AG09309 (cell line): ENCODE measurements around the gene C2.
"Not testable (repeated sequence)": the region's sequence is repeated elsewhere in the genome, so short reads cannot be mapped to it uniquely, and the experiment has no call there.

Source experiments
- DNase-seq: peaks from one replicate; pipeline ENCODE4 v3.0.0-alpha.2; 2010; ENCODE audit warnings: low read depth
- H3K4me3 ChIP-seq: 2 replicates; pipeline ENCODE4 v1.5.1; 2011; ENCODE audit warnings: mild to moderate bottlenecking, low read depth, low read length, moderate library complexity; ENCODE audit not compliant: control insufficient read depth
- TF ChIP-seq, protein P1 (sequence below): IDR thresholded peaks from 2 replicates; pipeline ENCODE4 v1.5.1; 2011; ENCODE audit warnings: mild to moderate bottlenecking, low read depth, low read length, inconsistent platforms; ENCODE audit not compliant: insufficient read depth, control insufficient read depth; ENCODE audit errors: missing control alignments

C2 gene

DNA sequence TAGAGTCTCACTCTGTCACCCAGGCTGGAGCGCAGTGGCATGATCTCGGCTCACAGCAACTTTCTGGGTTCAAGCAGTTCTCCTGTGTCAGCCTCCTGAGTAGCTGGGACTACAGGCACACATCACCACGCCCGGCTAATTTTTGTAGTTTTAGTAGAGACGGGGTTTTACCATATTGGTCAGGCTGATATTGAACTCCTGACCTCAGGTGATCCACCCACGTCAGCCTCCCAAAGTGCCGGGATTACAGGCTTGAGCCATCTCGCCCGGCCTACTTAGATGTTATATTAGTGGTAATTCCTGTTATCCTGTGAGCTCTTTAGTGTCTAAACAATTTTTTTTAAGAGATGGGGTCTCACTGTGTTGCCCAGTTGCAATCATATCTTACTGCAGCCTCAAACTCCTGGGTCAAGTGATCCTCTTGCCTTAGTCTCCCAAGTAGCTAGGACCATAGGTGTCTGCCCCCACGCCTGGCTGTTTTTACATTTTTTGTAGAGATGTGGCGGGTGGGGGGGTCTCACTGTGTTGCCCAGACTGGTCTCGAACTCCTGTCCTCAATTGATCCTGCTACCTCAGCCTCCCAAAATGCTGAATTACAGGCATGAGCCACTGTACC lies 50.4 kb downstream of the C2 start:
- H3K4me3 ChIP-seq, result no peak overlapping the region
- no peak for DNase-seq
- TF ChIP-seq, protein P1, sequence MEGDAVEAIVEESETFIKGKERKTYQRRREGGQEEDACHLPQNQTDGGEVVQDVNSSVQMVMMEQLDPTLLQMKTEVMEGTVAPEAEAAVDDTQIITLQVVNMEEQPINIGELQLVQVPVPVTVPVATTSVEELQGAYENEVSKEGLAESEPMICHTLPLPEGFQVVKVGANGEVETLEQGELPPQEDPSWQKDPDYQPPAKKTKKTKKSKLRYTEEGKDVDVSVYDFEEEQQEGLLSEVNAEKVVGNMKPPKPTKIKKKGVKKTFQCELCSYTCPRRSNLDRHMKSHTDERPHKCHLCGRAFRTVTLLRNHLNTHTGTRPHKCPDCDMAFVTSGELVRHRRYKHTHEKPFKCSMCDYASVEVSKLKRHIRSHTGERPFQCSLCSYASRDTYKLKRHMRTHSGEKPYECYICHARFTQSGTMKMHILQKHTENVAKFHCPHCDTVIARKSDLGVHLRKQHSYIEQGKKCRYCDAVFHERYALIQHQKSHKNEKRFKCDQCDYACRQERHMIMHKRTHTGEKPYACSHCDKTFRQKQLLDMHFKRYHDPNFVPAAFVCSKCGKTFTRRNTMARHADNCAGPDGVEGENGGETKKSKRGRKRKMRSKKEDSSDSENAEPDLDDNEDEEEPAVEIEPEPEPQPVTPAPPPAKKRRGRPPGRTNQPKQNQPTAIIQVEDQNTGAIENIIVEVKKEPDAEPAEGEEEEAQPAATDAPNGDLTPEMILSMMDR, result no peak

DNA sequence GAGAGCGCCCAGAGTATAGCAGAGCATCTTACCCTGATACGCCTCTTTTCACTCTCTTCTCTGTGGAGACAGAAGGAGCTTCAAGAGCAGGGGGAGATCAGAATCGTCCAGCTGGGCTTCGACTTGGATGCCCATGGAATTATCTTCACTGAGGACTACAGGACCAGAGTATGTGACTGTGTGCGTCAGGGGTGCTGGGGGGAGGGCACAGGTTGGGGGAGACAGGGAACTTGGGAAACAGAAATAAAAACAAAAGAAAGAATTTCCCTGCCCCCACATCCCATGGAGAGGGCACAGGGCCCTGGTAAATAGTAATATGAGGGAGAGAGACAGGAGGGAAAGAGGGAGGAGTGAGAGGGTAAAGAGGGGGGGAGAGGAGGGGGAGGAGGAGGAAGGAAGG lies 51.3 kb downstream of the C2 start:
- H3K4me3 ChIP-seq, result no peak overlapping the region
- no peak for DNase-seq
- TF ChIP-seq, protein P1, result no peak

DNA sequence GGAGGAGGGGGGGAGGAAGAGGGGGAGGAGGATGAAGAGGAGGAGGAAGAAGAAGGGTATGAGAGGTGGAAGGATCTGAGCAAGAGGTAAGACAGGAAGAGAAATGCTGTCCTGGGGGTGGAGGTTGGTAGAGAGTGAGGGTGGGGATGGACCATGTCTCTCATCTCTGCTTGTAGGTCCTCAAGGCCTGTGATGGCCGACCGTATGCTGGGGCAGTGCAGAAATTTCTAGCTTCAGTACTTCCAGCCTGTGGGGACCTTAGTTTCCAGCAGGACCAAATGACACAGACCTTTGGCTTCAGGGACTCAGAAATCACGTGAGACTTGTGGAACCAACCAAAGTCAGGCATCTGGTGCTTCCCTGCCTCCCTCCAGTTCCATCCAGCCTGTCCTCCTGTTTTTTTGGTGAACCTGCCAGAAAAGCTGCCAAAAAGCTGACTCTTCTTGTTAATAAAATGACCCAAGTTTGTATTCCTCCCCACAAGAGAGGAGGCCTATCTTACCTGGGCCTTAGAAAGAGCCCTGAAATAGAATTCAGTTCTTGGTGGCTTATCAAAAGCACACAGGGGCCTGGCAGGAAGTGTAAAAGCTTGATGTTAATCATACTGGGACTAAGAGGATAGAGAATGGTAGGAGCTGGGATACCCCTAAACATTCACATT lies 51.9 kb downstream of the C2 start:
- TF ChIP-seq, protein P1, result no peak
- no peak for DNase-seq
- H3K4me3 ChIP-seq, result no peak overlapping the region

DNA sequence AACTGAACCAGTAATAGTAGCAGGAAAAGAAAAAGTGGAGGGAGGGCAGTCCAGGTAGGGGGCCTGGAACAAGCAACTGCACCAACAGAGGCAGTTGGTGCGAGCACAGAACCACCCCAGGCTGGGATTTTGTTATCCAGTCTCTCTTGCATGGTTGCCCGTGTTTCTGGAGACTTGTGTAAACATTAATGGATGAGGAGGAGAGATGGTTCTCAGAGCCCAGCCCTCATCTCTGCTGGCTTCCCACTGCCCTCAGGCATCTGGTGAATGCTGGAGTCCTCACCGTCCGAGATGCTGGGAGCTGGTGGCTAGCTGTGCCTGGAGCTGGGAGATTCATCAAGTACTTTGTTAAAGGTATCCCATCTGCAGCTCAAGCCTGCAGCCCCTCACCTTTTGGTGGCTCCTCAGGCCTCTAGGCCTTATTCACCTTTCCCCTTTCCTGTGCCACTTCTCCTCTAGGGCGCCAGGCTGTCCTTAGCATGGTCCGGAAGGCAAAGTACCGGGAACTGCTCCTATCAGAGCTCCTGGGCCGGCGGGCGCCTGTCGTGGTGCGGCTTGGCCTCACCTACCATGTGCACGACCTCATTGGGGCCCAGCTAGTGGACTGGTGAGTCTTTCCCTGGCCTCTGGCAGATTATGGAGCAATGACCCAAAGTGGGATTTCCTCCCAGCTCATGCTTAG lies 52.8 kb downstream of the C2 start:
- DNase-seq, H3K4me3 ChIP-seq: not testable (repeated sequence)

DNA sequence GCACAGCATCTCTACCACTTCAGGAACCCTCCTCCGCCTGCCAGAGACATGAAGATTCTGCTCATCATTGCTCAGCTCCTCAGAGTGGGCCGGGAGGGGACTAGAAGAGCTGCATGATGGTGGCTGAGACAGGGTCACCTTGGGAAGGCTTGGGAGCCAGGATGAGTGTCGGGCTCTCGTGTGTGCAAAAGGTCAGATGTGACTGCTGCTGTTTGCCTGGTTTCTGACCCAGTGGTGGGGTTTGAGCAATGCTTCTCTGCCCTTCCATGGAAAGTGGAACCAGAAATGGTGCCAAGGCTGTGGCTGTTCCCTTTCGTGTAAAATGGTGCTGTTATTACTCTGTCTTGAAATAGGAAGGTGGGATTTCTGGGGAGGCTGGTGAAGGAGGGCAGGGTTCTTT lies 53.5 kb downstream of the C2 start:
- not testable (repeated sequence) for DNase-seq

DNA sequence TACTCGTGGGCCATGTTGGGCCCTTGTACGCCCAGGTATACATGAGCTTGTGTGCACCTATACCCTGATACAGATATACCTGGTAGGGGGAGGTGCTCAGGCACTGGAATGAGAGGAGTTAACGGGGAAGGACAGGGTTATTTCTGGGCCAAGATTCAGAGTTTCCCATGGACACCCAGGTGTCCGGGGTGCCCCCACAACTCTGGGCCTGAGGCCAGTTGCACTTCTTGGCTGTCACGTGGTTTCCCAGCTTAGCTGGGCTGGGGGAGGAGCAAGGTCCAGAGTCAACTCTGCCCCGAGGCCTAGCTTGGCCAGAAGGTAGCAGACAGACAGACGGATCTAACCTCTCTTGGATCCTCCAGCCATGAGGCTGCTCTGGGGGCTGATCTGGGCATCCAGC lies 54.2 kb downstream of the C2 start, which contains the start of gene C4A:
TSS of gene C4A (plus strand) at position 314 of the 400 bp plus-strand sequence. CDS start at position 365, 51 bp downstream.
- not testable (repeated sequence) for H3K4me3 ChIP-seq, DNase-seq

More for the DNA sequence above, 53.5 kb downstream of the C2 start:
- not testable (repeated sequence) for H3K4me3 ChIP-seq

DNA sequence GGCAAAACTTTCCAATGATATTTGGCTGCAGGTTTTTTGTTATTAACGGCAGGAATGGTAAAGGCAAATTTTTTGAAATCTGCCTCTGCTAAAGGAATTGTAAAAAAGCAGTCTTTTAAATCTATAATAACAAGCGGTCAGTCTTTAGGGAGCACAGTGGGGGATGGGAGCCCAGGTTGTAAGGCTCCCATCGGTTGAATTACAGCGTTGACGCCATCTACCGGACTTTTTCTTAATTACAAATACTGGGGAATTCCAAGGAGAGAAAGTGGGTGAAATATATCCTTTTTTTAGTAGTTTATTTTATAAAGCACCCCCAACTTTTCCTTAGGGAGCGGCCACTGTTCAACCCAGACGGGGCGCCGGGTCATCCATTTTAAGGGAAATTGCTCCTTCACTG lies 61.8 kb downstream of the C2 start:
- H3K4me3 ChIP-seq, DNase-seq: not testable (repeated sequence)

DNA sequence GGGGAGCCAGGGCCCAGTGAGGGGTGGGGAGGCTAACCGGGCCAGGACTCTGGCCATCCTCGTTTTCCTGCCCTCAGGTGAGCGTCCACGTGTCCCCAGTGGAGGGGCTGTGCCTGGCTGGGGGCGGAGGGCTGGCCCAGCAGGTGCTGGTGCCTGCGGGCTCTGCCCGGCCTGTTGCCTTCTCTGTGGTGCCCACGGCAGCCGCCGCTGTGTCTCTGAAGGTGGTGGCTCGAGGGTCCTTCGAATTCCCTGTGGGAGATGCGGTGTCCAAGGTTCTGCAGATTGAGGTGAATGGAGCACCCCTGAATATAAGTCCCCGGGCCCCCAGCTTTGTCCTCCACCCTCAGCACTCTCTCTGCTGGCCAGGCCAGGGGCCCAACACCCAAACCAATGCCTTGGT lies 66.9 kb downstream of the C2 start:
- not testable (repeated sequence) for DNase-seq, H3K4me3 ChIP-seq
